Measurements from ENCODE around the gene IFNL3. TPM values are rescaled to one million over a fixed set of nuclear protein-coding genes. Genes with fewer than 3 reads are reported as not detected.

IFNL3 gene
- total RNA-seq, 1 experiment from 2014 or later, result not detected

GRCh38 chr19:39224910-39225309 lies 19.9 kb downstream of the IFNL3 start (continued):
- TF ChIP-seq, protein P1, sequence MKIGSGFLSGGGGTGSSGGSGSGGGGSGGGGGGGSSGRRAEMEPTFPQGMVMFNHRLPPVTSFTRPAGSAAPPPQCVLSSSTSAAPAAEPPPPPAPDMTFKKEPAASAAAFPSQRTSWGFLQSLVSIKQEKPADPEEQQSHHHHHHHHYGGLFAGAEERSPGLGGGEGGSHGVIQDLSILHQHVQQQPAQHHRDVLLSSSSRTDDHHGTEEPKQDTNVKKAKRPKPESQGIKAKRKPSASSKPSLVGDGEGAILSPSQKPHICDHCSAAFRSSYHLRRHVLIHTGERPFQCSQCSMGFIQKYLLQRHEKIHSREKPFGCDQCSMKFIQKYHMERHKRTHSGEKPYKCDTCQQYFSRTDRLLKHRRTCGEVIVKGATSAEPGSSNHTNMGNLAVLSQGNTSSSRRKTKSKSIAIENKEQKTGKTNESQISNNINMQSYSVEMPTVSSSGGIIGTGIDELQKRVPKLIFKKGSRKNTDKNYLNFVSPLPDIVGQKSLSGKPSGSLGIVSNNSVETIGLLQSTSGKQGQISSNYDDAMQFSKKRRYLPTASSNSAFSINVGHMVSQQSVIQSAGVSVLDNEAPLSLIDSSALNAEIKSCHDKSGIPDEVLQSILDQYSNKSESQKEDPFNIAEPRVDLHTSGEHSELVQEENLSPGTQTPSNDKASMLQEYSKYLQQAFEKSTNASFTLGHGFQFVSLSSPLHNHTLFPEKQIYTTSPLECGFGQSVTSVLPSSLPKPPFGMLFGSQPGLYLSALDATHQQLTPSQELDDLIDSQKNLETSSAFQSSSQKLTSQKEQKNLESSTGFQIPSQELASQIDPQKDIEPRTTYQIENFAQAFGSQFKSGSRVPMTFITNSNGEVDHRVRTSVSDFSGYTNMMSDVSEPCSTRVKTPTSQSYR (CRISPR knock-in tag; IDR thresholded peaks at IDR 0.05), result no peak
- no peak for TF ChIP-seq NFYB (CRISPR knock-in tag; conservative IDR thresholded peaks at IDR 0.05; ENCODE audit: low read depth)
- TF ChIP-seq, protein P2, sequence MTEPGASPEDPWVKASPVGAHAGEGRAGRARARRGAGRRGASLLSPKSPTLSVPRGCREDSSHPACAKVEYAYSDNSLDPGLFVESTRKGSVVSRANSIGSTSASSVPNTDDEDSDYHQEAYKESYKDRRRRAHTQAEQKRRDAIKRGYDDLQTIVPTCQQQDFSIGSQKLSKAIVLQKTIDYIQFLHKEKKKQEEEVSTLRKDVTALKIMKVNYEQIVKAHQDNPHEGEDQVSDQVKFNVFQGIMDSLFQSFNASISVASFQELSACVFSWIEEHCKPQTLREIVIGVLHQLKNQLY (CRISPR knock-in tag; IDR thresholded peaks at IDR 0.05), result no peak
- TF ChIP-seq RORB (CRISPR knock-in tag; IDR thresholded peaks at IDR 0.05), result no peak
- no peak for TF ChIP-seq ATF1 (CRISPR knock-in tag; IDR thresholded peaks at IDR 0.05)
- TF ChIP-seq MYBL2 (CRISPR knock-in tag; IDR thresholded peaks at IDR 0.05), result no peak
- TF ChIP-seq STAT6 (CRISPR knock-in tag; conservative IDR thresholded peaks at IDR 0.05; ENCODE audit: low read depth), result no peak
- no peak for TF ChIP-seq GTF2I (CRISPR knock-in tag; conservative IDR thresholded peaks at IDR 0.05)

DNA sequence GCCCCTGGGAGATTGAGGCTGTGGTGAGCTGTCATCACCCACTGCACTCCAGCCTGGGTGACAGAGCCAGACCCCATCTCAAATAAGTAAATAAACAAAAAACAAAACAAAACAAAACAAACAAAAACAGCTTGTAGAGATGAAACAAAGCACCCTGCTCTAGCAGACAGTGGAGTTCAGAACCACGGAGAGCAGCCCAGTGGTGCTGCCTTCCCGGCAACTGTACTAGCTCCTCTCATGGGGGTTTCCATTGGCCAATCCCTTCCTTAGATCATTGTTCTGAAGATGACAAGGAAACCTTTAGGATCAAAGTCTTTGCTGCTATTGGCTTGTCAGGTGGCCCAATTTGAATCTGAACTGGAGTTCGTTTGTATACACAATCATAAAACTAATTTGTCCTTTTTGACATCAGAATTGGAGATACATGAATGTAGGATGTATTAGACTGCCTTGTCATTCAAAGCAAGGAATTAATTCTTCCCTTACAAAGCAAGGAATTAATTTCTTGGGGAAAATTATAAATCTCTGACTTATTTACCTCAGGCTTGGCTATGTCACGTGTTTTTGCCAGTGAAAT lies 21.0 kb downstream of the IFNL3 start:
- TF ChIP-seq CBFB (CRISPR knock-in tag; IDR thresholded peaks at IDR 0.05; ENCODE audit: low read depth), result no peak
- TF ChIP-seq, protein P3, sequence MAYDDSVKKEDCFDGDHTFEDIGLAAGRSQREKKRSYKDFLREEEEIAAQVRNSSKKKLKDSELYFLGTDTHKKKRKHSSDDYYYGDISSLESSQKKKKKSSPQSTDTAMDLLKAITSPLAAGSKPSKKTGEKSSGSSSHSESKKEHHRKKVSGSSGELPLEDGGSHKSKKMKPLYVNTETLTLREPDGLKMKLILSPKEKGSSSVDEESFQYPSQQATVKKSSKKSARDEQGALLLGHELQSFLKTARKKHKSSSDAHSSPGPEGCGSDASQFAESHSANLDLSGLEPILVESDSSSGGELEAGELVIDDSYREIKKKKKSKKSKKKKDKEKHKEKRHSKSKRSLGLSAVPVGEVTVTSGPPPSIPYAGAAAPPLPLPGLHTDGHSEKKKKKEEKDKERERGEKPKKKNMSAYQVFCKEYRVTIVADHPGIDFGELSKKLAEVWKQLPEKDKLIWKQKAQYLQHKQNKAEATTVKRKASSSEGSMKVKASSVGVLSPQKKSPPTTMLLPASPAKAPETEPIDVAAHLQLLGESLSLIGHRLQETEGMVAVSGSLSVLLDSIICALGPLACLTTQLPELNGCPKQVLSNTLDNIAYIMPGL (CRISPR knock-in tag; IDR thresholded peaks at IDR 0.05), result no peak
- no peak for TF ChIP-seq NR1H2 (CRISPR knock-in tag; IDR thresholded peaks at IDR 0.05)
- no peak for TF ChIP-seq CREM (CRISPR knock-in tag; IDR thresholded peaks at IDR 0.05)
- TF ChIP-seq ZNF425 (CRISPR knock-in tag; conservative IDR thresholded peaks at IDR 0.05), result no peak
- no peak for TF ChIP-seq NFYB (CRISPR knock-in tag; conservative IDR thresholded peaks at IDR 0.05; ENCODE audit: low read depth)
- no peak for TF ChIP-seq ATF2 (CRISPR knock-in tag; IDR thresholded peaks at IDR 0.05; ENCODE audit: borderline replicate concordance, low read depth)
- no peak for TF ChIP-seq MXD4 (CRISPR knock-in tag; IDR thresholded peaks at IDR 0.05; ENCODE audit: borderline replicate concordance)
- TF ChIP-seq ZMAT4 (CRISPR knock-in tag; IDR thresholded peaks at IDR 0.05), result no peak
- TF ChIP-seq, protein P4, sequence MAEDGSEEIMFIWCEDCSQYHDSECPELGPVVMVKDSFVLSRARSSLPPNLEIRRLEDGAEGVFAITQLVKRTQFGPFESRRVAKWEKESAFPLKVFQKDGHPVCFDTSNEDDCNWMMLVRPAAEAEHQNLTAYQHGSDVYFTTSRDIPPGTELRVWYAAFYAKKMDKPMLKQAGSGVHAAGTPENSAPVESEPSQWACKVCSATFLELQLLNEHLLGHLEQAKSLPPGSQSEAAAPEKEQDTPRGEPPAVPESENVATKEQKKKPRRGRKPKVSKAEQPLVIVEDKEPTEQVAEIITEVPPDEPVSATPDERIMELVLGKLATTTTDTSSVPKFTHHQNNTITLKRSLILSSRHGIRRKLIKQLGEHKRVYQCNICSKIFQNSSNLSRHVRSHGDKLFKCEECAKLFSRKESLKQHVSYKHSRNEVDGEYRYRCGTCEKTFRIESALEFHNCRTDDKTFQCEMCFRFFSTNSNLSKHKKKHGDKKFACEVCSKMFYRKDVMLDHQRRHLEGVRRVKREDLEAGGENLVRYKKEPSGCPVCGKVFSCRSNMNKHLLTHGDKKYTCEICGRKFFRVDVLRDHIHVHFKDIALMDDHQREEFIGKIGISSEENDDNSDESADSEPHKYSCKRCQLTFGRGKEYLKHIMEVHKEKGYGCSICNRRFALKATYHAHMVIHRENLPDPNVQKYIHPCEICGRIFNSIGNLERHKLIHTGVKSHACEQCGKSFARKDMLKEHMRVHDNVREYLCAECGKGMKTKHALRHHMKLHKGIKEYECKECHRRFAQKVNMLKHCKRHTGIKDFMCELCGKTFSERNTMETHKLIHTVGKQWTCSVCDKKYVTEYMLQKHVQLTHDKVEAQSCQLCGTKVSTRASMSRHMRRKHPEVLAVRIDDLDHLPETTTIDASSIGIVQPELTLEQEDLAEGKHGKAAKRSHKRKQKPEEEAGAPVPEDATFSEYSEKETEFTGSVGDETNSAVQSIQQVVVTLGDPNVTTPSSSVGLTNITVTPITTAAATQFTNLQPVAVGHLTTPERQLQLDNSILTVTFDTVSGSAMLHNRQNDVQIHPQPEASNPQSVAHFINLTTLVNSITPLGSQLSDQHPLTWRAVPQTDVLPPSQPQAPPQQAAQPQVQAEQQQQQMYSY (CRISPR knock-in tag; IDR thresholded peaks at IDR 0.05), result no peak
- TF ChIP-seq MAX (CRISPR knock-in tag; IDR thresholded peaks at IDR 0.05), result no peak
- no peak overlapping the region for H3K27ac Mint-ChIP-seq
- H3K9me3 Mint-ChIP-seq, result no peaks in the 10 kb centered on the region
- DNase-seq (ENCODE audit: low spot score), result peak; percentile 67
- no peaks in the 10 kb centered on the region for H3K4me1 Mint-ChIP-seq
- peaks cover 45% of the 10 kb centered on the region for H3K27me3 Mint-ChIP-seq (ENCODE audit: low read depth)
- ChIA-PET CTCF (interaction anchor here (0.7 to 1.0 kb wide), 8 partner anchors 9 to 171 kb away, joined by 3 to 6 read pairs (median 4); partner anchors contain the start of gene SYCN), POLR2A (no interaction called here)
- ATAC-seq, result peak; percentile 68
- H3K4me3 Mint-ChIP-seq, result no peak overlapping the region
- H3K36me3 Mint-ChIP-seq, result no peaks in the 10 kb centered on the region
